ENCODE data around the gene CALCB. TPM values are rescaled to one million over a fixed set of nuclear protein-coding genes. Genes with fewer than 3 reads are reported as not detected.

The CALCB gene
- total RNA-seq, 1 donor from 2014 or later: not detected

GRCh38 chr11:15109602-15110001 is 36.2 kb downstream of the CALCB start:
- H3K27me3 Mint-ChIP-seq (ENCODE audit: low read depth): peaks cover 10% of the 10 kb centered on the region
- H3K9me3 Mint-ChIP-seq: no peaks in the 10 kb centered on the region

GRCh38 chr11:15111215-15111614 is 37.8 kb downstream of the CALCB start:
- H3K9me3 Mint-ChIP-seq: no peaks in the 10 kb centered on the region
- peaks cover 39% of the 10 kb centered on the region for H3K4me1 Mint-ChIP-seq
- no peak for DNase-seq (ENCODE audit: low read depth, low spot score)
- no peaks in the 10 kb centered on the region for H3K36me3 Mint-ChIP-seq (ENCODE audit: low read depth)
- no peak overlapping the region for H3K4me3 Mint-ChIP-seq
- TF ChIP-seq CTCF (conservative IDR thresholded peaks at IDR 0.05): no peak
- no peak overlapping the region for H3K27ac Mint-ChIP-seq (ENCODE audit: unreplicated experiment)
- H3K27me3 Mint-ChIP-seq (ENCODE audit: low read depth): peaks cover 18% of the 10 kb centered on the region

More at GRCh38 chr11:15109602-15110001, 36.2 kb downstream of the CALCB start:
- peaks cover 29% of the 10 kb centered on the region for H3K4me1 Mint-ChIP-seq
- DNase-seq (ENCODE audit: low read depth, low spot score): no peak
- H3K4me3 Mint-ChIP-seq: no peak overlapping the region
- no peaks in the 10 kb centered on the region for H3K36me3 Mint-ChIP-seq (ENCODE audit: low read depth)
- H3K27ac Mint-ChIP-seq (ENCODE audit: unreplicated experiment): no peak overlapping the region
- TF ChIP-seq CTCF (conservative IDR thresholded peaks at IDR 0.05): no peak

GRCh38 chr11:15112131-15112541 is 38.7 kb downstream of the CALCB start:
- peaks cover 44% of the 10 kb centered on the region for H3K4me1 Mint-ChIP-seq
- H3K36me3 Mint-ChIP-seq (ENCODE audit: low read depth): no peaks in the 10 kb centered on the region
- H3K27ac Mint-ChIP-seq (ENCODE audit: unreplicated experiment): peak overlapping the region; percentile 45
- H3K4me3 Mint-ChIP-seq: peak overlapping the region; percentile 72
- no peaks in the 10 kb centered on the region for H3K9me3 Mint-ChIP-seq
- no peak for DNase-seq (ENCODE audit: low read depth, low spot score)
- no peak for TF ChIP-seq CTCF (conservative IDR thresholded peaks at IDR 0.05)
- peaks cover 21% of the 10 kb centered on the region for H3K27me3 Mint-ChIP-seq (ENCODE audit: low read depth)

GRCh38 chr11:15113381-15113780 is 40.0 kb downstream of the CALCB start:
- DNase-seq (ENCODE audit: low read depth, low spot score): no peak
- Mint-ChIP-seq H3K4me1 (peaks cover 53% of the 10 kb centered on the region), H3K27me3 (ENCODE audit: low read depth) (peaks cover 22% of the 10 kb centered on the region), H3K9me3 (no peaks in the 10 kb centered on the region), H3K4me3 (peak overlapping the region; percentile 67), H3K36me3 (ENCODE audit: low read depth) (no peaks in the 10 kb centered on the region), H3K27ac (ENCODE audit: unreplicated experiment) (no peak overlapping the region)
- TF ChIP-seq CTCF (conservative IDR thresholded peaks at IDR 0.05): no peak

- peaks cover 62% of the 10 kb centered on the region for H3K4me1 Mint-ChIP-seq
- no peak for TF ChIP-seq CTCF (conservative IDR thresholded peaks at IDR 0.05)
- peaks cover 22% of the 10 kb centered on the region for H3K27me3 Mint-ChIP-seq (ENCODE audit: low read depth)
- H3K4me3 Mint-ChIP-seq: peak within 1 kb of the TSS; percentile 73
- H3K27ac Mint-ChIP-seq (ENCODE audit: unreplicated experiment): no peak within 1 kb of the TSS
- DNase-seq (ENCODE audit: low read depth, low spot score): peak; percentile 40
- H3K9me3 Mint-ChIP-seq: no peaks in the 10 kb centered on the region
- H3K36me3 Mint-ChIP-seq (ENCODE audit: low read depth): no peaks in the 10 kb centered on the region
Observed at GRCh38 chr11:15114501-15115475, 41.4 kb downstream of the CALCB start, which contains the start of gene INSC. TSS of gene INSC (plus strand) at chr11:15114923. CDS start at chr11:15149175, 34,252 bp downstream.

Measured in neural crest cell (in vitro differentiated cells).